Raji (cell line): ENCODE results near the gene PSMF1.

Source experiments
- POLR2A ChIP-seq: IDR thresholded peaks from 2 replicates; pipeline ENCODE4 v1.6.1; 2011; ENCODE audit warnings: low read depth, low read length, control low read depth; ENCODE audit not compliant: insufficient read depth

The PSMF1 gene

DNA sequence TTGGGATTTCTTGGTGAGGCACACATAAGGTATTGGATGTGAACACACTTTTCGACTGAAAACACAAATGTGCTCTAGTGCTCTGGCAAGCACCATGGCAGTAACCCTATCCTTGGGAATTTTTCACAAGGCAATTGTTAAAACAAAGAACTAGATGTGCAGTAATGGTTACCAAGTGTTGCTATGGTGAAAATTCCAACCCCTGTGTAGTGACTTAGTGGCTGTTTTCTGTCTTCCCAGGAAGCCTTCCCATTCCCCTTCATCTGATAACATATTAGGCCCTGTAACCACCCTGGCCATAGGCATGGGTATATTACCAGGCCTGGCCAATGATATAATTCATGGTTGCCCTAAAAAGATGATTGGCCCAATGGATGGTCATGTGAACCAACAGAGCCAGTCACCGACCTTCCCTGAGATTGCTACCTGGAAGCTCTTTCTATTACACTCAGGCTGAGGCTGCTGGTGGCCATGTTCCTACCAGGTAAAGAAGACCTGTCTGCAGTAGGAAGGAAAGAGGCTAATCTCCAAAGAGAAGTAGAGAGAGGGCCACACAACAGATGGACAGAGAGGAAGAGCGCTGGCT lies 89.0 kb downstream of the PSMF1 start:
- TF ChIP-seq POLR2A: no peak

DNA sequence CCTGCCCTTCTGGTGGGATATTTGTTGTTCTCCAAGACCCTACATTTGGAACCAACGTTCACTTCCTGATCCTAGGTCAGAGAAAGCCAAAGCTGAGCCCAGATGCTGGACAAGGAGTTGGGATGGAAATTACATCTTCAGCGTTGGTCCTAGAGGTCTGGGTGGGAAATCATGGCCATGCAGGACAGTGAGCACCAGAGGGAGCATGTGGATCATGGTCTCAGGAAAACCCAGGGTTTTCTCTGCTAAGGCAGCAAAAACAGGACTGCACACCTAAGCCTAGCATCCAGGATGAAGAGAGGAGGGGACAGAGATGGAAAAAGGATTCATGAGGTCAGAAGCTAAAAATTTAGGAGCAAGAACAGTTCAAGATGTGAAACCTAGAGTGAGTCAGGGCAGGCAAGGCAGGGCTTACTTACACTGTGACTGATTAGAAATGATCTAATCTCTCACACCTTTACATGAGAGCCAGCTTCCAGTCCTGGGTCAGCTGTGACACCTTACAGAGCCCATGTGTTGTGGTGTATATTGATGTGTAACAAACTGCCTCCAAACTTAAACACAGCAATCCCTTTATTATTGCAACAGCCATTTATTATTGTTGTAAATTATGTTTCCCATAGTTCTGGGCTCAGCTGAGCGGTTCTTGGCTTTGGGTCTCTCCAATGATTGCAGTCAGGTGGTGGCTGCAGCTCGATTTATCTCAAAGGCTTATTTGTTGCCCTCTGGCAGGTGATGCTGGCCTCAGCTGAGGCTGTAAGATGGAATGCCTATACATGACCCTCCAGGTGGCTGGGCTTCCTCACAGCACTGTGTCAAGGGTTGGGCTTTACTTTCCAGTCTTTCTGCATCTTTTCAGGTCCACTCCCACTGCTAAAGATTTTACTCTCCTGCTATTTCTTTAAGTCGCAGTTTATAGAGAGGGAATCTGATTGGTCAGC lies 91.3 kb downstream of the PSMF1 start:
- no peak for TF ChIP-seq POLR2A

DNA sequence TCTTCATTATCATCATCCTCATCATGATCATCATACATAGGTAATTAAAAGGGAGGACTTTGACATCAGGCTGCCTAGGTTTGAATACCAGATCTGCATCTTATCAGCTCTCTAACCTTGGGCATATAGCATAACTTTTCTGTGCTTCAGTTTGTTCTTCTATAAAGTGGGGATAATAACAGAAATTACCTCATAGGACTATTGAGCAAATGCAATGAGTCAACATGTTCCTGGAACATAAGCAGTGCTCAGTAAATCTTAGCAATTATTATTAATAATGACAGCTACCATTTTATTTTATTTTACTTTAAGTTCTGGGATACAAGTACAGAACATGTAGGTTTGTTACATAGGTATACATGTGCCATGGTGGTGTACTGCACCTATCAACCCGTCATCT lies 92.1 kb downstream of the PSMF1 start:
- TF ChIP-seq POLR2A: no peak

DNA sequence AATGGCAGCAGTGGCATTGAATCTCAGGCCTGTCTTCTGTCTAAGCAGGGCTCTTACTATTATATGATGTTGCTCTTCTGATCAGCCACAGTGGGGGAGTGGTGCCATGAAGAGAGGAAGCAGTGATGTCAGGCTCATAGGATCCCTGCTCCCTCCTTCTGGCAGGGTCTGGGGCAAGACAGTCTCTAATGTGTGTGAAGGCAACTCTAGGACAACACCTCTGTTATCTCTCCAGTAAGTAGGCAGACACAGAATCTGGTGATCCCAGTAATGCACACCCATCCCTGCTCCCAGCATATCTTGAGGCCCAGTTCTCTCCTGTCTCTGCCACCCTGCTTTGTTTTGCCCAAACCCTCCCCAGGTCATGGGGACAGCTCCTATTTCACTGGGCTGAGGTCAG lies 93.6 kb downstream of the PSMF1 start:
- no peak for TF ChIP-seq POLR2A

DNA sequence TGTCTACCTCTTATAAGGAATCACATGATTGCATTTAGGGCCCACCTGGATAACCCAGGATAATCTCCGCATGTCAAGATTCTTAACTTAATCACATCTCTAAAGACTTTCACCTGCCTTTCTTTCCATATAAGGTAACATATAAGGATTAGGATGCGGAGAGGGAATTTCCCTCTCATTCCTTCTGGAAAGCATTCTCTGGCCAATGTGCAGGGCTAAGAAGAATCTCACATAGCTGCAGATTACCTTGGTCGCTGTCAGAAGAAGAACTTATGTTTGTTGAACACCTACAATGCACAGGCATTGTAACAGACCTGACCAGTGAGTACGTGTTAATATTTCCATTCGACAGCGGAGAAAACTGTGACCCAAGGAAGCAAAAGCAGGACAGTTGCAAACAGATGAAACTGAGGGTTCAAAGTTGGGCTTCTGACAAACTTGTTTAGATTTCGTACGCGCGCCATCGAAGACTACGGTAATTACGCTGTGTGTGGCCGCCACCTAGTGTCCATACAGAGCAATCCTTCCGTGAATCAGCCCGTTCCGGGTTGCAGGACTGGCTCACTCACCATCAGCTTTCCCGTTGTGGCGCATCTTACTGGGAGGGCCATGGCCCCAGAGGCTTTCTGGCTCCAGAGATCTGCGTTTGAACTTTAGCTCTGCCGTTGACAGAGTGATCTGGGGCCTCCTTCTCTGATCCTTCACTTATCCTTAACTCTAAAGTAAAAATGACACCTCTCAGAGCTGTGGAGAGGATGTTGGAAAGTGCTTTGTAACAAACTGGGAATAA lies 94.4 kb downstream of the PSMF1 start:
- no peak for TF ChIP-seq POLR2A

DNA sequence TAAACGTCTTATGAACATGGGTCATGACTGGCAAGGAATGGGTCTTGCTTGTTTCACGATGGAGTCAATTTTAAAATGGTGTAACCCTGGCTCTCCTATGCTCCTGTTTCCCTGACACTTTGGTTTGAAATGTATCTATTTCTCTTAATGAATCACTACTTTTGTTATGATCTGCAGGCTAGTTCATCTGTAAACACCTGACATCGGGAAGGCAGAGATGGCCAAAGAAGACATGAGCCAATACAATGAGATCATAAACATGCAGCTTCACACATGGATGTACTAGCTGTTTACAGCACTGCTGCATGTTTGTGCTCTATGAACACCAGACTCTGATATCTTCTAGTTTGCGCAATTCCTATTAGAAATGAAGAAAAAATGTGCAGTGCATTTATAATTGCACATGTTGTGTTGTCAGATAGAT lies 96.4 kb downstream of the PSMF1 start:
- TF ChIP-seq POLR2A: no peak

DNA sequence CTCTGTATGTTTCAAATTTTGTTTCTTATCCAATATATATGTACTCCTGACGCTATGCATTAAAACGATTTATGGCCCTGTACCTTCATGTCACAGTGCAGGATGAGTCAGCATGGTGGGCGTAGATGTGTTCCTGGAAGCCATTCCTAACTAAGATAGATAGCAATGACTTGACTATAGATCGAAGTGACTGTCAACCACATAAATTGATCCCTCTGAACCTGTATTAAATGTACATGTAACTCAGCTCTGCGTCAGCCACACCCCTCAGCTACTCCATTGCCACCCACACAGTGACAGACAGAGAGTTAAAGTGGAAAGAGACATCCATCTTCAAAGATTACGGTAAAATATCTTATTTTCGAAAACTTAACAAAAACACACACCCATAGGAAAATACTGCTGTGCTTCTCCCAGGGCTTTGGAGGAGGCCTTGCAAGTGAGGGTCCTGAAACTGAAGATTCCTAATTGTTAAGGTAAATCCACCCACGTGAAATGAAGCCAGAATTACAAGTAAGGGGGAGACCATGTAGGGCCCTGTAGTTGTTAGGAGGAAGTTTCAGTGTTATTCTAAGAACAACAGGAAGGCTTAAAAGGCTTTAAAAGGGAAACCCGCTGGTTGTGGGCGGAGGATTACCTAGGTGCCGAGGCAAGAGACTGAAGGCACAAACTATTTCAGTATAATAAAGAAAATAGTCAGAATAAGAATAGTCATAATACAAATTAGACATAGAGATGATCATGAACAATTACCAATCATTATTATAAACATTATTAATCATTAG lies 97.2 kb downstream of the PSMF1 start:
- no peak for TF ChIP-seq POLR2A
